NCI-H2196 treated with DMSO at 0.1 percent for 48 hours (cell line): ENCODE measurements around the gene PRKAG2.
"Not testable (repeated sequence)": the region's sequence is repeated elsewhere in the genome, so short reads cannot be mapped to it uniquely, and the experiment has no call there.

ENCODE experiments used
- DNase-seq: peaks from one replicate; lab custom pipeline; 2025; ENCODE audit not compliant: unreplicated experiment; lab: John Stamatoyannopoulos, UW

Gene PRKAG2

DNA sequence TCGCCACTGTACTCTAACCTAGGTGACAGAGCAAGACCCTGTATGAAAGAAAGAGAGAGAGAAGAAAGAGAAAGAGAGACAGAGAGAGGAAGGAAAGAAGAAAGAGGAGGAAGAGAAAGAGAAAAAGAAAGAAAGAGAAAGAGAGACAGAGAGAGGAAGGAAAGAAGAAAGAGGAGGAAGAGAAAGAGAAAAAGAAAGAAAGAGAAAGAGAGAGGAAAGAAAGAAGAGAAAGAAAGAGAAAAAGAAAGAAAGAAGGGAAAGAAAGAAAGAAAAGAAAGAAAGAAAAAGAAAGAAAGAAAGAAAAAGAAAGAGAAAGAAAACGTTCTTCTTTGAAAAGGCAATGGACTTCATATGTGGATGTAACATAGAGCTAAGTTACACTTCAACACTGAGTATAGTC is 340.7 kb downstream of the PRKAG2 start:
- DNase-seq: not testable (repeated sequence)

DNA sequence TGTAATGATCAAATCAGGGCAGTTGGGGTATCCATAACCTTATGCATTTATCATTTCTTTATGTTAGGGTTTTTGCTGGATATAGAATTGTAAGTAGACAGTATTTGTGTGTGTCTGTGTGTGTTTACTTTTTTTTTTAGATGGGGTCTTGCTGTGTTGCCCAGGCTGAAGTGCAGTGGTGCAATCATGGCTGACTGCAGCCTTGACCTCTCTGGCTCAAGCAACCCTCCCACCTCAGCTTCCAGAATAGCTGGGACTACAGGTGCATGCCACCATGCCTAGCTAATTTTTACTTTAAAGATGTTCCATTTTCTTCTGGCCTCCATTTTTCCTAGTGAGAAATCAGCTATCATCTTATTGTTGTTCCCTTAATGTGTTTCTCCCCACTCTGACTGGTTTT is 347.1 kb downstream of the PRKAG2 start:
- no peak for DNase-seq

- DNase-seq: no peak
Observed at GRCh38 chr7:151524845-151525244, 352.1 kb downstream of the PRKAG2 start.

- DNase-seq: no peak
Observed at GRCh38 chr7:151524331-151524730, 352.6 kb downstream of the PRKAG2 start.

- no peak for DNase-seq
Observed at GRCh38 chr7:151520419-151521261, 356.3 kb downstream of the PRKAG2 start.

GRCh38 chr7:151519765-151520418 is 357.0 kb downstream of the PRKAG2 start, which contains the start of gene RHEB:
RHEB (minus strand) TSS chr7:151519895; CDS start chr7:151519511, 384 bp downstream.
- DNase-seq: peak; percentile 85

GRCh38 chr7:151518947-151519764 is 357.8 kb downstream of the PRKAG2 start:
- DNase-seq: not testable (repeated sequence)

GRCh38 chr7:151518105-151518946 is 358.6 kb downstream of the PRKAG2 start:
- no peak for DNase-seq

- no peak for DNase-seq
Observed at GRCh38 chr7:151517601-151518104, 359.3 kb downstream of the PRKAG2 start.

GRCh38 chr7:151515276-151515565 is 361.7 kb downstream of the PRKAG2 start:
- no peak for DNase-seq

DNA sequence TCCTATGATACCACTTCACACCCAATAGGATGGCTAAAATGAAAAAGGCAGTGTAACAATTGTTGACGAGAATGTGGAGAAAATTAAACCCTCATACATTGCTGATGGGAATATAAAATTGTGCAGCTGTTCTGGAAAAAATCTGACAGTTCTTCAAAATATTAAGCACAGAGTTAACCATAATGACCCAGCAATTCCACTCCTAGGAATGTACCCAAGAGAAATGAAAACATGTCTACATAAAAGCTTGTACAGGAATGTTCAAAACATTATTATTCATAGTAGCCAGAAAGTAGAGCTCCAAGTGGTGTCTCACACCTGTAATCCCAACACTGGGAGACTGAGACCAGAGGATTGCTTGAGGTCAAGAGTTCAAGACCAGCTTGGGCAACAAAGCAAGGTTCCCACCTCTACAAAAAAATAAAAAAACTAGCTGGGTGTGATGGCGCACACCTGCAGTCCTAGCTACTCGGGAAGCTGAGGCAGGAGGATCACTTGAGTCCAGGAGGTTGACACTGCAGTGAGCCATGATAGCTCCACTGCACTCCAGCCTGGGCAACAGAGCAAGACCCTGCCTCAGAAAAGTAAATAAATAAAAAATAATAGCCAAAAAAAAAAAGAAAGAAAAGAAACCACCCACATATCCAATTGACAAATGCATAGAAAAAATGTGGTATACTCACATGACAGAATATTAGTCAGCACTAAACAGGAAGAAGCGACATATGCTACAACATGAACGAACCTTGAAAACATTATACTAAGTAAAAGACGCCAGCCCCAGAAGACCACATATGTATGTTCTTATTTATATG is 362.2 kb downstream of the PRKAG2 start:
- DNase-seq: no peak

- DNase-seq: no peak
Observed at GRCh38 chr7:151513133-151513532, 363.8 kb downstream of the PRKAG2 start.

DNA sequence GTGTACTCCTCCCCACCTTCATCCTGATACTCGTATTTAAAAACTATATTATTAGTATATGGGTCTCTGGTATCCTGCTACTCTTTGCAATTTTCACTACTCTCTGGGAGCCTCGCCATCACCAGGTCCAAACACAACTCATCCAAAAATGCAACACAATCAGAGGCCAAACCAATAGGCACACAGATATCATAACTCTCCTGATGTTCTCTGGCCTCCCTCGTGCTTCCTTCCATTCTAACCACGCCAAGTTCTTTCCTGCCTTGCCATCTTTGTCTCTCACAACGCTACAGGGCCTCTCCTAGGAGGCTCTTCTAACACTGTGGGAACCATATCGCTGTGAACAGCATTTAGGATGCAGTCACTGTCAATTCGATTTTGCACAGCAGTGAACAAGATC is 364.6 kb downstream of the PRKAG2 start:
- DNase-seq: no peak

GRCh38 chr7:151511946-151512345 is 365.0 kb downstream of the PRKAG2 start:
- no peak for DNase-seq

- DNase-seq: no peak
Observed at GRCh38 chr7:151511270-151511669, 365.6 kb downstream of the PRKAG2 start.

DNA sequence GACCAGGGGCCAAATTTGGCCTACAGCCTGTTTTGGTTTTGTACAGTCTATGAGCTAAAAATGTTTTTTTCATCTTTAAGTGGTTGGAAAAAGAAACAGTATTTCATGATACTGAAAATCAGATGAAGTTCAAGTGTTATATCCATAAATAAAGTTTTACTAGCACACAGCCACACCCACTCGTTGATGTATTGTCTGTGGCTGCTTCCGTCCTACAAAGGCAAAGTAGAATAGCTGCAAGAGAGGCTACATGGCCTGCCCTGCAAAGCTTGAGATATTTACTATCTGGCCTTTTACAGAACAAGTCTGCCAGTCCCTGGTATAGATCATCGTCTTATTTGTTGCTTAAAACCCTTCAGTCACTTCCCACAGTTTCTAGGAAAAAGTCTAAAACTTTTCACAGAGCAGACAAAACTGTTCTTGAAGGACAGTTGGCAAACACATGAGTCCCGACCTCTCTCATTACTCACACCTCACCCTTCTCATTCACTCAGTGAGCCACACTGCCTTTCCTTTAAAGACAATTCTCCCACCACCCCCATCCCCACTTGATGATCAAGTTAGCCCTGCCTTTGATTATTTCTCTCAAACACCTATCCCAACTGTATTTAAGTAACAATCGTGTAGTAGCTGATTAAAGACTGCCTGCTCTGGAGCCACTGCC is 367.1 kb downstream of the PRKAG2 start:
- no peak for DNase-seq

GRCh38 chr7:151508991-151509390 is 367.9 kb downstream of the PRKAG2 start:
- no peak for DNase-seq

DNA sequence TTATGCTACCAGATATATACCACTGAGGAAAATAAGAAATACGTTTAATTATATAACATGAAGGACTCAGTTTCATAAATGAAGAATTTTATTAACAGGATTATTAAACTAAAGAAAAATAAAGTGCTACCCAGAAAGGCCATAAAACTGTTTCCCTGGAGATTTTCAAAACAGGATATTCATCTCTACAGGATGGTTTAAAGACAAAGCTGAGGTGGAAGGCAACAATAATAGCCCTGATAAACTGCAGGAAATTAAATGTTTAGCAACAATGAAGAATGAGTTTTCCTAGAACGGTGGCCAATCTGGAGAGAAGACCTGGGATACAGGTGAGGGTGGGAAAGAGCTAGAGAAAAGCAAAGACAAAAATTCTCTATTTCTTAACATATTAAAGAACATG is 369.1 kb downstream of the PRKAG2 start:
- DNase-seq: no peak

- no peak for DNase-seq
Observed at GRCh38 chr7:151506901-151507382, 370.0 kb downstream of the PRKAG2 start.
